ENCODE data around the gene ANXA4. TPM values are rescaled to one million over a fixed set of nuclear protein-coding genes. Genes with fewer than 3 reads are reported as not detected.
"Not testable (repeated sequence)": the region's sequence is repeated elsewhere in the genome, so short reads cannot be mapped to it uniquely, and the experiment has no call there.

The ANXA4 gene
- total RNA-seq, 1 donor from 2014 or later = 28.5 TPM

DNA sequence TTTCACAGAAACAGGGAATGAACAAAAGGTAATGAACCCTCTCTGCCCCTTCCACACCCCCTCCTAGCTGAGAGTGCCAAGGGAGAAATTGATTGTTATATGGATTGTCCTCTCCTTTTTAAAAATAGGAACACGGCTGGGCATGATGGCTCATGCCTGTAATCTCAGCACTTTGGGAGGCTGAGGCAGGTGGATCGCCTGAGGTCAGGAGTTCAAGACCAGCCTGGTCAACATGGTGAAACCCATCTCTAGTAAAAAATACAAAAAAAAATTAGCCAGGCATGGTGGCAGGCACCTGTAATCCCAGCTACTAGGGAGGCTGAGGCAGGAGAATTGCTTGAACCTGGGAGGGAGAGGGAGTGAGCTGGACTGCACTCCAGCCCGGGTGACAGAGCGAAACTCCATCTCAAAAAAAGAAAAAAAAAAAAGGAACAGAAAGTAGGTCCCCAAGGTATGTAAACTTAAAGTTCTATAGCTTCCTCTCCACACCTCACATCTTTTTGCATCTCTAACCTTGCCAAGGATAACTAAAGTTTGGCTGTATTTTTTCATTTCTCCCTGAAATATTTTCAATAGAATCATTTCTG is 60.9 kb downstream of the ANXA4 start:
- DNase-seq (ENCODE audit: low read depth) = not testable (repeated sequence)

DNA sequence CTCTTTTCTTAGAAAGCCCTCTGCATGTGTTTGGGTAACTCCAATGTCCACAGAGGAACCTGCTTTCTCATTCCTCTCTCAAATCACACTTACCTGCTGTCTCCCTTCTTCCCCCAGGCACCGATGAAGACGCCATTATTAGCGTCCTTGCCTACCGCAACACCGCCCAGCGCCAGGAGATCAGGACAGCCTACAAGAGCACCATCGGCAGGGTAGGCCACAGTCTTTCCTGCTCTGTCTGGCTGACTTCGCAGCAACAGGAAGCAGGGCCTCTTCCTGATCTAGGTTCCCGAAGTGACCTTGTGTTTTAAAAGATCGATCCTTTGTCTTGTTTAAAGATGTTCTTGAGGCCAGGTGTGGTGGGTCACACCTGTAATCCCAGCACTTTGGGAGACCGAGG is 62.5 kb downstream of the ANXA4 start:
- DNase-seq (ENCODE audit: low read depth) = no peak

DNA sequence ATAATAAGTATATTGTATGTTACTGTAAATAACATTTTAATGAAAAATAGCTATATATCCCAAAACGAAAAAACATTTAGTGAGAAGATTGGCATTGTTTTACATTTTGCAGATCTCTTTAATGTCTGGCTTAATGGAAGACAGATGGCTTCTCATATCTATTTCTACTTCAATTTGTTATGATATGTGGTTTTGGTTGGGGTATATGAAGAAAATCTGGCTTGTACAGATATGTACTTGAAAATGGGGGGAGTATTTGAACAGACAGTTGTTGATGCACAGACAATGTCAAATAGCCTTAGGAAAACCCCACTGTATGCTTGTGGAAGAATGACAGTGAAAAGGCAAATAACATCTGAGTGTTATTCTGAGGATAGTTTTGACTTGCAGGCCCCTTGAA is 64.0 kb downstream of the ANXA4 start:
- no peak for DNase-seq (ENCODE audit: low read depth)

DNA sequence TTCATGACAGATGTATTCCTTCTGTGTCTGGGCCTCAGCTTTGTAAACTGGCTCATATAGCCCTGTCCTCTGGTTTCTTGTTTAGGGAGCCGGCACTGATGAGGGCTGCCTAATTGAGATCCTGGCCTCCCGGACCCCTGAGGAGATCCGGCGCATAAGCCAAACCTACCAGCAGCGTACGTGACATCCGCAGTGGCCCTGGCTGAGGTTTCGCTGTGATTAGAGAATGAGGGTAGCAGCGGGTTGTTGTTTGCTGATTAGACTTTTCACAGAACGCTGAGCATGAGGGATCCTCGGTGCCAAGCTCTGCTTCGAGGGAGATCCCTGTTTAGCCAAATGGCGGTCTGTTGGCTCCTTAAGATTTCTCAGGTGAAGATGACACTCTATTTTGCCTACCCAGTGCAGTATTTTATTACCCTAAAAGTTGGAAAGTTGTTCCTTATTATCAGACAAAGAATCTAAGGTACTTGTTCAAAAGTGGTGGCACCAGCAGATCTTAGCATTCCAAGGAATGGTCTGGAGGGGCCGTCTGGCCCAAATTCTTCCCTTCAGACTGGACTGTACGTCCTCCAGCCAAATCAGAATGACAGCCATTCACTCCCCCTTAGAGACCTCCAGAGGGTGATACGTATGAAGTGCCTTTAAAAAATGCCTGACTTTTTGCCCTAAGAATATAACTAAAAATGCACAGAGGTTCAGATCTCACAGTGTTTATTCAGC is 66.0 kb downstream of the ANXA4 start:
- no peak for DNase-seq (ENCODE audit: low read depth)

DNA sequence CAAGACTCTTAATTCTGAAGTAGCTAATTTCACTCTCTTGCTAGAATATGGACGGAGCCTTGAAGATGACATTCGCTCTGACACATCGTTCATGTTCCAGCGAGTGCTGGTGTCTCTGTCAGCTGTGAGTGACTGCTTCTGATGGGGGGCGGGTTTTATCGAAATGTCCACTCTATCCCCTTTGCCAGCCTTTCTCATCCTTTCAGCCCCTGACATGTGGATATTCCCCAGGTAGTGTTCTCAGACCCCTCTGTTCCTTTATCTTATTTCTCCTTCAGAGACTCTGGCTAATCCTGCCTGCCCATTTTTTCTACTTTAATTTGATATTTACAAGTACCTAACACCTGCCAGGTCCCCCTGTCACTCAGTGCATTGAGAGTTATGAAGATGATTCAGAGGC is 68.6 kb downstream of the ANXA4 start:
- no peak for DNase-seq (ENCODE audit: low read depth)

DNA sequence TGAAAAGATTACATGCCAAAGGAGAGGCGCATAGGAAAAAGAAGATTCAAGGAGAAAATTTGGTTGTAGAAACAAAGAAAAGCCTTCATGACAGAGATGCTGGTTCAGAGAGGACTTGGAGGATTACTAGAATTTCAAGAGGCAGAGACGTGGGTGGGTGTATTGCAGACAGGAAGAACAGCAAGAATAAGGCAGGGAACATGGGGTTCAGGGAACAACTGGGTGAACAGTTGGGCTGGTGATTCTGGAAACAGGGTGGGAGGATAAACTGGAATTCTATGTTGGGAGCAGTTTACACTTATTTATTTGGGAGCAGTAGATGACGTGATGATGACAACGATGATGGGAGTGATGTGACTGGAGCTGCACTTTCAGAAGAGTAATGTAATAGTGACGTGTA is 69.1 kb downstream of the ANXA4 start:
- no peak for DNase-seq (ENCODE audit: low read depth)

DNA sequence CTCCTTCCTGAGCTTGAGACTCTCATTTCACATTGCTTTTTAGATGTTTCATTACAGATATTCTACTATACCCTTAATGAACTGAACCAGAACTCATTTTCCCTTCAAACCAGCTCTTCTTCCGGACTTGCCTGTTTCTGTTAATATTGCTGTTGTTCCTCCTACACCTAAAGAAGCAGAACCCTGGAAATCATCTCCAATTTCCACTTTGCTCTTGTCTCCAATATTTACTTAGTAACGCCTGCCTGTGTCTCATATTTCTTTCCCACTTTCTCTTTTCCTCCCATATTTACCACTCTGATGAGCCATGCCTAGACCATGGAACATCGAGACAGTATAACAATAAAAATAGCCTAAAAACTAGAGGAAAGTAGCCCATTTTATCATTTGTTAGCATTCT is 69.7 kb downstream of the ANXA4 start:
- no peak for DNase-seq (ENCODE audit: low read depth)

DNA sequence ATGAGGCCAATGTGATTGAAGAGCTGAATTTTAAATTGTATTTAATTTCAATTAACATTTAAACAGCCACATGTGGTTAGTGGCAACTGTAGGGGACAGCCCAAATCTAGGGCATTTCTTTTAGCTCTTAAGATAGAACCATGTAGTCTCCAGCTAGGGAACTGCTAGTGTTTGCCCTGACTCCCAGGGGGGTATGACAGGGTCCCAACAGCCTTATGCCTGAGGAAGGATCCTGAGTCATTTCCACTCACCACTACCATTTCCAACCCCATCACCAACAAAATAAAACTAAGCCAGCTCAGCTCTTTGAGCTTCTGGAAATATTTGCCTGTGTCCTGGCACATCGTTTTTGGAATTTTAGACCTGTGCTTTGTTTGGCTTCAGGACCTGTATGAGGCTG is 73.8 kb downstream of the ANXA4 start:
- no peak for DNase-seq (ENCODE audit: low read depth)

DNA sequence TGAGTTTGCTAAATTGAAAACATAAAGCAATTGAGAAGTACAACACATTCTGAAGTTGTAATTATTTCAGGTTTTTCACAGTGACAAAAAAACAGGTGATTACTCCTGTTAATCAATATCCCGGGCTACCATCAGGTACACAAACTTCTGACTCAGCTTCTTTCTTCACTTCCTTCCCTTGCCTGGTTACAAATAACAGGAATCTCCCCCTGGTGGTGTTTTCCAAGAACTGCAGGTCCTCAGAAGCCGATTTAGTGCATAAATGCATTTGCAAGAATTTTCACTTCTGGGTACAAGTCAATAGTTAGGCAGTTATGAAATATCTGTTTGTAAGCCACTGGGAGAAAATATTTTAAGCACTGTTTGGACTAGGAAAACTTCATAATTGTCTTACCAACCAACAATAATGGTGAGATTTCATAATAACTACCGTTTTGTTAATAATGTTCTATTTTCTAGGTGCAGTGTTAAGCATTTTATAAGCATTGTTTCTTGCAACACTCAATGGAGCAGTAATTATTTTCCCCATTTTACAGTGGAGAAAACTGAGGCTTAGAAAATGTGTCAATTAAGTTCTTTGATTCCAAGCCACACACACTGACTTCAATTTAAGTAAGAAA is 75.1 kb downstream of the ANXA4 start:
- DNase-seq (ENCODE audit: low read depth) = peak; percentile 85

DNA sequence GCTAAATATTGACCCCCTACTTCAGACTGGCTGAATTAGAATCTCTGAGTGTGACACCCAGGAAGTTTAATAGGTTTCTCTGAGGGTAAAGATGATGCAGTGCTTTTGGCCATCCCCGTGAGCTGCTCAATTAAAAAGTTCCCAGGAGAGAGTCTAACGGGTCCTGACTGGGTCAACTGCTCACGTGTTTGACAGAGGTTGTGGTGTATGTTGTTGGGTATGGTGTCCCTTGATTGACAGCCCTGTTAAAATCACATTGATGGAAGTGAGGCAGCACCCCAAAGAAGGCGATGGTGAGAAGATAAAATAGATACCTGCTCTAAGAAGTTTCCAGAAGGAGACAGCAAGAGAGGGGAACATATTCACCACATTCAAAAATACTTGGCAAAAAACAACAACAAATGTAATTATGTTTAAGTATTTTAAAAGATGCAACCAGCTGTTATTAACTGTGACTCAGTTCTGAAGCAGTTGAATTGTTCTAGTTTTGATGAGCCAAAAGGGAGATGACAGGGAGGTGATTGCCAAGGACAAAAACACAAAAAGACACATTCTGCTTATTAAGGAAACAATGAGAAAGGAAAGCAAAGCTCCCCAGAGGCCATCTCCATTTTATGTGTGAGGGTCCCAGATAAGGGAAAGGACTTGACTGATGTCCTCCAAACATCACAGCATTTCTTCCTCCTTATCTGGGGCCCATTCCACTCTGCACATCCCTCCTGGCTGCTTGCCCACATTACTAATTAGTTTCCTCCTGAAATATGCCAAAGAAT is 76.0 kb downstream of the ANXA4 start:
- peak; percentile 16 for DNase-seq (ENCODE audit: low read depth)

DNA sequence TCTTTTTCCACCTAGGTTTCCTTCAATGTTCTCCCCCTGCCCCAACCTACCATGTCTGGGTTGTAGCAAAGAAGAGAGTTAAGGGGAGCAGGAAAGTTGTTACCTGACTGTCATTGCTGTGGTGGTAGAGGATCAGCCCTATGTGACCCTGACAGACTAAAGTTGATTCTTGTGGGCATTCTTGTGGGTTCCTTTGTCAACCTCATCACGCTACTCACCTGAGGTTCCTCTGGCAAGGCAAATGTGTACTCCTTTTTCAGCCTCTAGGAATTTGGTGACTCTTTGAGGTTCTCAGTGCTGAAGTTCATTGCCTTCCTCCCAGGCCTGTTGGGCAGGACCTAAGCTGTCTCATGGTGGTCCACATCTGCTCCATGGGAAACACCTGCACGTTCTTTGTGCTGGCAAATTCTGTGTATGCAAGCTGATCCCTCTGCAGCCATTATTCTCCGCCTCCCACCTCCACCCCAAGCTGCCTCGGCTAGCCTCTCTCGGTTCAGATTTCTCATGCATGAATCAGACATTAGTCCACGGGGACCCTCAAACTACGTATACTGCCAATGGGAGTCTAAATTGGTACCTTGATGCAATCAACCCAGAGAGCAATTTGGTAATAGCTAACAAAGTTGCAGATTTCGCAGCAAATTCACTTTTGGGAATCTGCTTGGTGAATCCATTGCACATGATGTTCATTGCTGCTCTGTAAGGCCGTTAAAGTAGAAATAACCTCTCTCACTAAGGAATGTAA is 86.0 kb downstream of the ANXA4 start:
- no peak for DNase-seq (ENCODE audit: low read depth)

DNA sequence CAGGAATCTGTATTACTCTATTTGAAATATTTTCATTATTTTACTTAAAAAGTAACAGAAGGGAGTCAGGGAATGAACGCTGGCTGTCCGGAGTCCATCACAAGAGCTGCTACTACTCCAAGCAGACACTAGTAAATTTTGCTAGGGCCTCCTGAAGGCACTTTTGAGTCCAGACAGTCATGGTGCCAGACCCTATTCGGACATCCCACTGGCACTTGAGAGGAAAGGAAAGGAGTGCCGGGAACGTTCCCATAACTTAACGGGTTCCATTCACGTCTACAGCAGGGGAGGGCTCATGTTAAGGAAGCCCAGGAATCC is 87.0 kb downstream of the ANXA4 start:
- DNase-seq (ENCODE audit: low read depth) = no peak

DNA sequence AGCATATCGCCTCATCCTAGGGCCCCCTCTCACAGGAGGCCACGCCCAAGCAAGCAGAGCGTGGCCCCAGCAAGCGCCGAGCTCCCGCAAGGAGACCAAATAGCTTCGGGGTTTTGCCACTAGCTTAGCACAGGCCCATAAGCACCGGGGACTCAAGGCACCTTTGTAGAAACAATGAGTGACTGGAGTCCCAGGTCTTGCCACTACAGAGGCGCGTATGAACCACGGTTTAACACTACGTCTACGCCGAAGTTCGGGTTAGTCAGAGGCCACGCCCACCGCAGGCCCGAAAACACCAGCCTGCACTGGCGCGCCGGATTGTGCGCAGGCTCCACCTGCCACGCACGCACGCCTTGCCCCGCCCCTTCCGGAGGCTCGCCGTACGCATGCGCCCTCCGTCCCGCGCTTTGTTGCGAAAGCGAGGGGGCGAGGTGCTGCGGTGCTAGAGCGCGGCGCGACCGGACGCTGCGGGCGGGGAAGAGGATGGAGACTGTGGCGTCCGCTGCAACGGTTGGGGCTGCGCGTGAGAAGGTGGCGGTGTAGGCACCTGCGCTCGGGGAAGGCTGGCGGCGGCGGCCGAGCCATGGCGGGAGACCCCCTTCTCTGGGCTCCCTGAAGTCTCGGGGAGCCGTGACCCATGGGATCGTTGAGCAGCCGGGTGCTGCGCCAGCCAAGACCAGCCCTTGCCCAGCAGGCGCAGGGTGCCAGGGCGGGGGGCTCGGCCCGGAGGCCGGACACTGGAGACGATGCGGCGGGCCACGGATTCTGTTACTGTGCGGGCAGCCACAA is 87.5 kb downstream of the ANXA4 start, which contains the start of gene GMCL1:
Gene GMCL1, plus strand, starts transcription at position 405 of the 789 bp plus-strand sequence. Its CDS starts 233 bp downstream, at position 638.
- peak; percentile 96 for DNase-seq (ENCODE audit: low read depth)

DNA sequence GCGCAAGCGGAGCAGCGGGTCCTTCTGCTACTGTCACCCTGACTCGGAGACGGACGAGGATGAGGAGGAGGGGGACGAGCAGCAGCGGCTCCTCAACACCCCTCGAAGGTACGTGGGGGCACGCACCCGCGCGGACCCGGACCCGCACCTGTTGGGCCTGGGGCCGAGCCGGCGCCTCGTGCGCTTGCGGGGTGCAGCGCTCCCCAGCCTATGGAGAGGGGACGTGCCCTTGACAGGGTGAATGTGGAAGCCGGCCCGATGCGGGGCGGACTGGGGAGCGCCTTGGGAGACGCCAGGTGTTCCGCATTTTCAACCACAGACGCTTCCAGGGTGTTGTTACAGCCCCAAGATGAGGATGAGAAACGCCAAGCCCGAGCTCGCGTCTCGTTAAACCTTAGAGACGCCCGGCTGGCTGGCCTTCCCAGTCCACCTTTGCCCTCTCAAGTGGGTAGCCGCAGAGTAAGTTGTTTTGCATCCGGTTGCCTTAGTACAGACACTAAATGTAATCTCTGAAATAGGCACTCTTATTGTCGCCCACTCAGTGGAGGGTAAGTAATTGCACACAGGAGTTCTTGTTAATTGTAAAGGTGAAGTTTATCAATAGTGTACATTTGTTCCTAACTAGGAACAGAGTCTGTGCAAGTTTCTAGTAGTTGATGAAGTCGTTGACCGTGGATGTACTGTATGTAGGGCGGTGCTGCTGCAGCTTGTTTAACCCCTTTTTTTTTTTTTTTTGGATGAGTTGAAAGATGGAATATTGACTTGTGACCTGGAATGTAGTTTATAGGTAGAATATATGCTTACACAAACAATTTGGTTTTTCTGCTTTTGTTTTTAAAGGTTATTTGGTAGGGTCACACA is 88.3 kb downstream of the ANXA4 start:
- DNase-seq (ENCODE audit: low read depth) = peak; percentile 29

DNA sequence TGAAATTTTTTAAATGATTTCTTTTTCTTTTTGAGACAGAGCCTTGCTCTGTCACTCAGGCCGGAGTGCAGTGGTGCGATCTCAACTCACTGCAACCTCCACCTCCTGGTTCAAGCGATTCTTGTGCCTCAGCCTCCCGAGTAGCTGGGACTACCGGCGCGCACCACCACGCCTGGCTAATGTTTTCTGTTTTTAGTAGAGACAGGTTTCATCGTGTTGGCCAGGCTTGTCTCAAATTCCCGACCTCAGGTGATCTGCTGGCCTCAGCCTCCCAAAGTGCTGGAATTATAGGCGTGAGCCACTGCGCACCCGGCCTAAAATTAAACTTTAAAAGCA is 88.9 kb downstream of the ANXA4 start:
- DNase-seq (ENCODE audit: low read depth) = not testable (repeated sequence)

DNA sequence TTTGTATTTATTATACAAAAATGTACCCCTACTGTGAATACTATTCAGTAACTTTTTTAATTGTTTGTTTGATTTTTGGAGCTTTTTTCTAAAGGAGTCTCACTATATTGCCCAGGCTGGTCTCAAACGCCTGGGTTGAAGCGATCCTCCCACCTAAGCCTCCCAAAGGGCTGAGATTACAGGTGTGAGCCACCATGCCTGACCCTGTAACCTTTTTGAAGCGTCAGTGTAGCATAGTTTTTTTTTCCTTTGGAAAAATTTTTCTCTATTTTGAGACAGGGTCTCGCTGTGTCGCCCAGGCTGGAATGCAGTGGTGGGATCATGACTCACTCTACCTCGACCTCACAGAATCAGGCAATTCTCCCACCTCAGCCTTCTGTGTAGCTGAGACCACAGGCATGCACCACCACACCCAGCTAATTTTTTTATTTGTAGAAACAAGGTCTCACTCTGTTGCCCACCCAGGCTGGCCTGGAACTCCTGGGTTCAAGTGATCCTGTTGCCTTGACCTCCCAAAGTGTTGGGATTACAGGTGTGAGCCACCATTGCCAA is 89.5 kb downstream of the ANXA4 start:
- DNase-seq (ENCODE audit: low read depth) = peak; percentile 20

DNA sequence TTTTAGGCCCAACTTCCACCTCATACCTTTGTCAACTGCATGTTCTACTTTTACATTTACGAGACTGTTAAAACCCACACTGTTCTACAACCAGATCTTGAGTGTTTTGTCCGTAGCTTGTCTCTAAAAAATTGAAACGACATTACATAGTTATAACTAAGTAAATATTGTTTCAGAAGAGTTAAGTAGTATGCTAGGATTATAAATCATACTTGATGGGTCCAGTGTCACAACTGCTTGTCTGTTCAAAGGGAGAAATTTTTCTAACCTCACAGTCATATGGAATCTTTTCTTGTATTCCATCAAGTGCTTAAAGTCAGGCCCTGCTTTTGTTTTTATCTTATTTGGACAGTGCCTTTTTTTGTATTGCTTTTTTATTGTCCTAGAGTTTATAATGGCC is 91.8 kb downstream of the ANXA4 start:
- no peak for DNase-seq (ENCODE audit: low read depth)

DNA sequence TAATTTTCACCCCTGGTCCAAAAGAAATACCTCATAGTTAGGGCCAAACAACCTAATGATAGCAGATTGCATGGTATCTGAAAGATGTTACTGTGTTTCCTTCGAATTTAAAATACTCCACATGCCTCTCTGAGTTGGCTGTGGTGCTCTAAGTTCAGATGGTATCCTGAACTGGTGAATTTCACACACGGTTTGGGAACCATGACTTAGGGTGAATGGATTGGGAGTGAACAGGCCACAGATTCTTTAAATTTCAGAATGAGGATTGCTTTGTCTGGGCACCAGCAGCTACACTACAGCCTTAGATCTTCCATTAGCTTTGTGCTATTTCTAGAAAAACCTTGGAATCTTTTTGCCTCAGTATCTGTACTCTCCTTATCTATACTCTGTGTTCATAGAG is 93.7 kb downstream of the ANXA4 start:
- peak; percentile 24 for DNase-seq (ENCODE audit: low read depth)

DNA sequence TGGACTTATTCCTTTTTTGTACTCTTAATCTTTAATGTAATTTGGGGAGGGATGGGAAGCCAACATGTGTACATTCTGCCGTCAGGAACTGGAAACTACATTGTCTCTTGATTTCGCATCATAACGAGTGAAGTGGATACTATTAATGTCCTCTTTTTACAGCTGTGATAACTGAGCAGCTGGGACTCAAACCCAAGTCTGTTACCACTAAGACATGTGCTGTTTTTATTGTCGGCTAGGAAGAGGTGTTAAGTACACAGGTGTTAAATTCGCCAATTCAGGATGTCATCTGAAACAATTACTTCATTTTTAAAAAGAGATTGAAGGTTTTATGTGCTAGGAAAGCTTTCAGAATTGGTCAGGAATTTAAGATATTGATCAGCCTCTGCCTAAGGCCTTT is 94.4 kb downstream of the ANXA4 start:
- peak; percentile 61 for DNase-seq (ENCODE audit: low read depth)

Measured in myocyte (in vitro differentiated cells).